ENCODE results near the gene GAB4. TPM values are rescaled to one million over a fixed set of nuclear protein-coding genes. Genes with fewer than 3 reads are reported as not detected.

Gene GAB4
- total RNA-seq, 1 donor from 2014 or later: not detected

DNA sequence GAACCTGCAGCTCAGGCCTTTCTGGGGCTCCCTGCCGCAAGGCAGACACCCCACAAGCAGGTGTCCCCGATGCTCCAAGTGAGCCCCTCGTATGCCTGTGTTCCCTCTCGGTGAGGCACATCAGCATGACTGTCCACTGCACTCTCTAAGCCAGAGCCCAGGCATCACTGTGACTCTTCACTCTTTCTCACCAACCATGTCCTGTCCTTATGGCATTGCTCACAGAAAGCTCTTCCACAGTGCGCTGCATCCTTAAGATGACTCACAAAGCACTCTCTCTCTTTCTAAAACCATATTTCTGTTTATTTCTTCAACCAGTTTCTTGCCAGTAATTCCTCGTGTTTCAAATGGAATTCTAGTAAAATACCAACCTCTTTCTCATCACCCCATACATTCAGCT lies 18.1 kb downstream of the GAB4 start:
- FAIRE-seq (no peak), DNase-seq (ENCODE audit: low spot score in 2 of 2) (no peak)

DNA sequence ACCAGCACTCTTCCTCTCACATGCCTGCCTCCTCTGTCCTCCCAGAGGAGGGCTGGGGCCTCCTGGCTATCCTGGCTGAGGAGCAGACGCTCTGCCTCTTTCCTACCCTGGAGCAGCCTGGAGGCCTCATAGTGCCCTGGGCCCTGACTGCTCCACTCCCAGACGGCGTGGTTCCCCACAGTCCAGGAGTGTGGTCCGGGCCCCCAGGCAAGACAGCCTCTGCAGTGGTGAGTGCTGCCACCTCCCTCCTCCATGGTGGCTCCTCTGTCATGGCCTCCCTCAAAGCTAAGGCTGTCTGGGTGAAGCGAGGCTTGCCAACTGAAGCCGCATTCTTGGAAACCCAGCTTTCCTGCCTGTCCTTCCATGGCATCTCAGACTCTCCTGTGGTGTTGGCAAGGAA lies 19.8 kb downstream of the GAB4 start:
- no peak for DNase-seq (ENCODE audit: low spot score in 2 of 2)
- no peak for FAIRE-seq

DNA sequence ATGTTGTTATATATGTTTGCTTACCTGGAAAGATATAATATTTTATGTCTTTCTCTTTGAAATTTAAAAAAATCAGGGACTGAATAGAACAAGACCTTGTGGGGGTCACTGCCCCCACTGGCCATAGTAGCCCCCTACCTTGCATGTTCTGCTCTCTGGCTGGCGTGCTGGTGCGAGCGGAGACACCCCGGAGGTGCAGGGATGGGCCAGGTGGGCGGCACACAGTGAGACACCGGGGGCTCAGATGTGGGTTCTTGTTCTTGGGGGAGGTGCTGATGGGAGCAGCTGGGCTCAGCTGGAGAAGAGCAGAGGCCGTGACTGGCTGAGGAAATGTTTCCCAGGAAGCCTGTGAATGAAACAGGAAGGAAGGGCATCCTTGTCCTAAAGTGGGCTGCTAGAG lies 20.2 kb downstream of the GAB4 start:
- no peak for FAIRE-seq
- no peak for DNase-seq (ENCODE audit: low spot score in 2 of 2)

DNA sequence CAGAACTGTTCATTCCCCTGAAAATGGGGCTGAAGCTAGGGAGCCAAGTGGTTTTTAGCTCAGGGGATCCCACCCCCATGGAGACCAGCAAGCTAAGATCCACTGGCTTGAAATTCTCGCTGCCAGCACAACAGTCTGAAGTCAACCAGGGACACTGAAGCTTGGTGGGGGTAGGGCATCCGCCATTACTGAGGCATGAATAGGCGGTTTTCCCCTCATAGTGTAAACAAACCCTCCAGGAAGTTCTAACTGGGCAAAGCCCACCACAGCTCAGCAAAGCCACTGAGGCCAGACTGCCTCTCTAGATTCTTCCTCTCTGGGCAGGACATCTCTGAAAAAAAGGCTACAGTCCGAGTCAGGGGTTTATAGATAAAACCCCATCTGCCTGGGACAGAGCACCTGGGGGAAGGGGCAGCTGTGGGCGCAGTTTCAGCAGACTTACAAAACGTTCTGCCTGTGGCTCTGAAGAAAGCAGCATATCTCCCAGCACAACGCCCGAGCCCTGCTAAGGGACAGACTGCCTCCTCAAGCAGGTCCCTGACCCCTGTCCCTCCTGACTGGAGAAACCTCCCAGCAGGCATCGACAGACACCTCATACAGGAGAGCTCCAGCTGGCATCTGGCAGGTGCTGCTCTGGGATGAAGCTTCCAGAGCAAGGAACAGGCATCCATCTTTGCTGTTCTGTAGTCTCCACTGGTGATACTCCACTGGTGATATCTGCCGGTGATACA lies 32.7 kb downstream of the GAB4 start:
- DNase-seq (ENCODE audit: low spot score in 2 of 2): no peak

DNA sequence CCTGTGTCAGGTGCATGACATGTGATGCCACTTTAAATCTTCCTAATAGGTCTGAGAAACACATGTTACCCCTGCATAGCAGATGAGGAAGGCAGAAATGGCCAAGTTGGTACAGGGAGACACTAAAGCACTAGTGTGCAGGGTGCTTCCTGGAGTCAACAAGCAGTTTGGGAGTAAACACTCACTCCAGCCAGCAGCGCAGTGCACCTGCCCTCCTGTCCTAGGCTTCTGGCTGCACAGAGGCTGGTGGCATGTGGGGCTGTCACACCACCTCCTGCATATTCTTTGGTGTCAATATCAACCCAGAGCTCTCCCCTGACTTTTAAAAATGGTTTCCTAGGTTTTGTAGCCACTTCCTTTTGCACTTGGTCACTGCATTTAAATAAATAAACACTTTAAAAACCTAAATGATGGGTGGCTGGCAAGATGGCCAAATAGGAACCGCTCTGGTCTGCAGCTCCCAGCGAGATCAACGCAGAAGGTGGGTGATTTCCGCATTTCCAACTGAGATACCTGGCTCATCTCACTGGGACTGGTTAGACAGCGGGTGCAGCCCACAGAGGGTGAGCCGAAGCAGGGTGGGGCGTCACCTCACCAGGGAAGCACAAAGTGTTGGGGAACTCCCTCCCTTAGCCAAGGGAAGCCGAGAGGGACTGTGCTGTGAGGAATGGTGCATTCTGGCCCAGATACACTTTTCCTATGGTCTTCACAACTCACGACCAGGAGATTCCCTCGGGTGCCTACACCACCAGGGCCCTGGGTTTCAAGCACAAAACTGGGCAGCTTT lies 33.5 kb downstream of the GAB4 start:
- FAIRE-seq (no peak), DNase-seq (ENCODE audit: low spot score in 2 of 2) (no peak)

More for the DNA sequence above, 32.7 kb downstream of the GAB4 start:
- FAIRE-seq: no peak

DNA sequence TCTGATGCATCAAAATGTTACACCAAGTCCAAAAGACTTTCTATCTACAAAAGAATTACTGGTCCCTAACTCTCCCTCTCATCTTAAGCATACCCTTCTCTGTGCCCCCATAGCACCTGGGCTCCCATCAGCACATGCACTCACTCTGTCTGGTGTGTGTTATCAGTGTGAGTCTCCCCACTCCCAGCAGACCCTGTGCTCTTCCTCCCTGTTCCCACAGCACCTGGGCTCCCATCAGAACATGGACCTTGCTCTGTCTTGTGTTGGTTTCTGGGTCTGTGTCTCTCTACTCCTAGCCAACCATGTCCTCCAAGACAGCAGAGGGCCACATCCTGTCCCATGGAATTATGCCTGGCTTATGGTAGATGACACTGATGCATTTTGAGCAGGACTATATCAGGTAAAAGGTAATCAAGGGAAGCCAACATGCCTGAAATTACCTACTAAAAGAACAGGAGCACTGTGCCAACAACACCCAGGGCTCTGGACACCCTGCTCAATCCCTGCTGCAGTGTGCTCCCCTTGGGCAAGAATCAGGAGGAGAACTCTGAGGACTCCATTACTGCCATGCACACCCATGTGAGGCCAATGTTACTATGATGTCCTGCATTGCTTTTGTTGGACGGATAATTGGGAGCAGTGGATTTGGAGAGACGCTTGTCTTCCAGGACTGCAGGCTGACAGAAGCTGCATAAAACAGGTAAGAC lies 34.3 kb downstream of the GAB4 start:
- FAIRE-seq (no peak), DNase-seq (ENCODE audit: low spot score in 2 of 2) (no peak)

DNA sequence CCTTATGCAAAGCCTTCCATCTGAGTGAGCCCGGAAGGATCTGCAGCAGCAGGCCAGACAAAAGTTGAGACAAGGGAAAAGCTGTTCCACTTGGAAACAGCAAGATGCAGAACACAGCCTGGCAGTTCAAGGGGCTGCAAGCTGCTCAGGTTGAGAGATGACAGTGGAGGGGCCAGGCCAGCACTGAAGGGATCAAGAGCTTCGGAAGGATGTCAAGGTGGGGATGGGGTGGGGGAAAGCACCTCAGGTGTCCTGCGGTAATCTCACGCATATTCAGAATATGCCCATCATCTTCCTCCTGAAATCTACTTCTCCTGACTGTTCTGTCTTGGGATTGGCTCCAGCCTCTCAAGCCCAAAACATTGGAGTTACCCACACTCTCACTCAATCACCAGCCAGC lies 35.7 kb downstream of the GAB4 start:
- DNase-seq (ENCODE audit: low spot score in 2 of 2): no peak
- FAIRE-seq: no peak

DNA sequence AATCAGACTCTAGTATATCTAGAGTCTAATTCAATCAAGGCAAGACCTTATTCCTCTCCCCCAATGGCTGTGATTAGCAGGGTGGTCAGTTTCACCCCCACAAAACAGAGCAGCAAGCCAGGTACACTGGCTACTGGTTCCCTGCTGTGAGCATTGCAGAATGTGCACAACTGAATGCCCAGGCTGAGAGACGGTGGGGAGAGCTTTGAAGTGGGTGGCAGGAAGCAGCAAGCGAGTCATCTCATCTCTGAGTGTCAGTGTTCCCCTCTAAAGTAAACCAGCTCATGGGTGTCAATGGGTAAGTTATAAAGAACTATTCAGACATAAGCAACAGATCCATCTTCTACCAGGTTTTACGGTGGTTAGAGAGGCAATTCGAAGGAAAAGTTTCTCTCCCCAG lies 37.6 kb downstream of the GAB4 start:
- FAIRE-seq (no peak), DNase-seq (ENCODE audit: low spot score in 2 of 2) (no peak)

DNA sequence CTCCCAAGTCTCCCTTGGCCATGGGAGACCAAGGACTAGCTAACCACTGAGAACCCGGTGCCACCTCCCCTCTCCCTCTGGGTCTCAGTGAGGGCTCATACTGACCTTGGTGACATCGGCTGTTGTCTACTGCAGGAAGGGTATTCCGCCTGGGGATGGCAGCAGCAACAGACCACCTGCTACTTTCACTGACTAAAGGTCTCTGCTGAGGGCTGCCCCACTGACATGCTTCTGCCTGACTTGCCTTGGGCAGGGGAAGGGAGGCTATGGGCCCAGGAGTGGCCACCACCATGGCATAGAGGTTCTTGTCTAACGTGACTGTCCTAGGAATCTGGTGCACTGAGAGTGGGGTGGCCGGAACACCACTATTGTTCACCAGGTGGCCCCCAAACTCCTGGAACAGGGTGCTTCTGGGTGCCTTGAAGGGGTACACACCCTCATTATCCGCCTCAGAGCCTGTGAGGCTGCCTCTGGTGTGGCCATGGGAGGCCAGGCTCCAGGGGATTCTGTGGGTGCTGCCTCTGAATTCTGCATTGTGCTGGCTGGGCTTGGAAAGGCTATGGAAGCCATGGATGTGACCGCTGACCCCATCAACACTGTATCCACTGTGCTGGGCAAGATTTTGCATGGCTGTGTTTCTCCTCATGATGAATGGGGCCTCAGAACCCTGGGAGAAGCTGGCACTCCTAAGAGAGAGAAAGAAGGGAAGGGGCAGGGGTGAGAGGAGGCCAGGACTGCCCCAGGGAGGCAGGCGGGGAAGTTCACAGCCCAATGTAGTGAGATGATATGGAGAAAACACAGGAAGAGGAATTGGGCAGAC lies 38.3 kb downstream of the GAB4 start:
- FAIRE-seq (no peak), DNase-seq (ENCODE audit: low spot score in 2 of 2) (no peak)

DNA sequence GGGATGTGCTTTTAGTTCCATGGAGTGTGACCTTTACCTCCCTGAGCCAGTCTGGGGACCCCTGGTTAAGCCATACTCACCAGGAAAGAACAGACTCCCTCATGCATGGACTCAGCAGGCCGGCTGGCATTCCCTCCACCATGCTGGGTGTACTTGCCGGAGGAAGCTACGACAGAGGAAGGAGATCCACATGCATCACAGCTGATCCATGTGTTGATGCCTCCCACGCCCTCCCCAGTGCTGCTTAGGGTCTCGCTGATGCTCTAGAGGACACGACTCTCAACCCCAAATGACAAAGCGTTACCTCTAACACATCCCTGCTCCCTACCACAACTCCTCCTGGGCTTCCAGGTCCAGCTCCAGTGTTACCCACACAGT lies 39.8 kb downstream of the GAB4 start:
- no peak for FAIRE-seq
- DNase-seq (ENCODE audit: low spot score in 2 of 2): no peak

DNA sequence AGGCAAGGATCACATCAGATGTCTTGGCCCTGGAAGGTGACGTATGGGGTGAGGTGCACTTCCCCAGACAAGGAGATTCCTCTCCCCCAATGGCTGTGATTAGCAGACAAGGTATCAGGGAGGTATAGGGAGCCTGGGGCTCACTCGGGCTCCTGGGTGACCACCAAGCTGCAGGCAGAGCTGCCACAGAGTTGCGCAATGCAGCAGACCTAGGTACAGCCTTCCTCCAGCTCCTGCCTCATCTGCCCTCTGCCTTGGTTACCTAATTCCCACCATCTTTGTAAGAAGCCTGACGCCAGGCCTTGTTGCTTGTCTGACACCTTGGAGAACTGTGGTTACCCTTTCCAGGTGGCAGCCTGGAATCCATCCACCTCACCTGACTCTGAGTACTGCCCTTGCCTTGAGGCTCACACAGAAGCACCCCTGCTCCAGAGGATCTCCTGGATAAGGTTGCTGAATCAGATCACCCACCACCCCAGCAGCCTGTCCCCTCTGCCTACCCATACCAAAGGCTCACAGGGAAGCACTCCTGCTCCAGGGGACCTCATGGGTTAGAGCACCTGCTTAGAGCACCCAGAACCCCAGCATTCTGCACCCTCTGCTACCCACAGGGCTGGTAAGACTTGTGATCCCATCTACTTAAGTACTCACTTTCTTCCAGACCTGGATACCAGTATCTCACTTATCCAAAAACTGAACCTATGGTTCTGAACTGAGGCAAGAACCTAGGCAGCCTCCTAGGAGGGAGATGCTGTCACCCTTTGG lies 40.4 kb downstream of the GAB4 start:
- FAIRE-seq: no peak
- DNase-seq (ENCODE audit: low spot score in 2 of 2): no peak

DNA sequence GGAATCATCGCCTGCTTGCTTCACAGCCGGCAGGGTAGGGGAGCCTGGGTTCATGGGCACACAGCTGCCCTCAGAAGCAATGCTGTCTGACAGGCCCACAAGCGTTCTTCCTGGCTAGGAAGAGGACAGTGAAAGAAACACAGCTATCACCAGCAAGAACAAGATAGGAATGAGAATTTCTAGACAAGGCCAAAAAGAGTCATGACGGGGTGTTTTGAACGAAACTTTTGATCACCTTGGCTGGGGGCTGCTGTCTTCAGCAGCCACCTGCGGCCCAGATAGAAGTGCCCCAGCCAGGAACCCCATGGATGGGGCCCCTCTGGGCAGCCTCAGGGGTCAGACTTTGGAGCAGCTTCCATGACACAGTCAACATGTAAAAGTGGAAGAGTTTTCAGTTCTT lies 41.8 kb downstream of the GAB4 start:
- FAIRE-seq (no peak), DNase-seq (ENCODE audit: low spot score in 2 of 2) (no peak)

DNA sequence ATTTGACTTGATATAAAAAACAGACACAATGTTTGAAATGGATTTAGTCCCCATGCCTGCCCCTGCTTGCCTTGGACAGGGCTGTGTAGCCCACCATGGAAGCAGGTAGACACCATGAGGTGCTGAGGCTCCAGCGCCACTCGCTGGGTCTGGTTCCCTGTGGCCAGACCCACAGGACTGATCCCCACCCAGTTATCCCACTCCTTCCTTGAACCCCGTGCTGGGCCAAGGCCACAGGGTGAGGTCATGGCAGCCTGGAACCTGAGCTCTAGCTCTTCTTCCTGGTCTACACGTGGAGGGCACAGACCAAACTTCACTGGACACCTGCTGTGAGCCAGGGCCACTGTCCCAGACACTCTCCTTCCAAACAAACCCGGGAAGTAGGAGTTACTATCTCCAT lies 42.5 kb downstream of the GAB4 start:
- FAIRE-seq: no peak

DNA sequence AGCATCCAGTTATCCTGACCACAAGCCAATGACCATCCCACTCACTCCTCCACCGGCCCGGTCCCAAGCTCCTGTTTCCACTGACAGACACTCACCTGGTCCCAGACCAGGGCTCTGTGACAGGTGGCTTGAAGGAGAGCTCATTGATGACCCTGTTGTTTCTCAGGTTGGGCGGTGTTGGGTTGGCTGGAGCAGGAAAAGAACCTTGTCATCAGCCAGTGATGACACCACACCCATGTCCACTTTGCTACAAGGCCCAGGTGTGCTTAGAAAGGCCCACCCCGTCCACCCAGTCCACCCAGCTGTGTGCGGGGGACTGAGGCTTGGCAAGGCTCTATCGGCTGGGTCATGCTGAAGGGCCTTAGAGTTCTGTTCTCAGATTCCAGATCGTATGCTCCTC lies 42.9 kb downstream of the GAB4 start:
- no peak for DNase-seq (ENCODE audit: low spot score in 2 of 2)
- no peak for FAIRE-seq

More for the DNA sequence above, 42.5 kb downstream of the GAB4 start:
- no peak for DNase-seq (ENCODE audit: low spot score in 2 of 2)

DNA sequence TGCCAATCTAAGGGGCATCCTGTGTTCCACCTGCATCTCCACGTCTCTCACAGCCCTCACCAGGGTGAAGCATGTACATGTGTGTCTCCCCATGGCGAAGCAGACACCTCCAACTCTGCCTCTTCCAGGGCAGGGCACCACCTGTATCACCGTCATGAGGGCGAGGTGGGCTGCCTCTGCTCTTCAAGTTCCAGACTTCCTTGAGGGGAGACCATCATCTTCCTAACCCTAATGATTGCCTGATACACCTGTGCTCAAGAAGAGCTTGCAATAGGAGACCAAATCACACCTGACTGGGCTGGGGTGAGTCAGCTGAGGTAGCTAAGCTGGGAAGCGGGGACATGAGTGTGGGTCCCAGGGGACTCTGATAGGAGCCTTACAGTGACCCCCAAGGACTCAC lies 43.7 kb downstream of the GAB4 start:
- FAIRE-seq: no peak

DNA sequence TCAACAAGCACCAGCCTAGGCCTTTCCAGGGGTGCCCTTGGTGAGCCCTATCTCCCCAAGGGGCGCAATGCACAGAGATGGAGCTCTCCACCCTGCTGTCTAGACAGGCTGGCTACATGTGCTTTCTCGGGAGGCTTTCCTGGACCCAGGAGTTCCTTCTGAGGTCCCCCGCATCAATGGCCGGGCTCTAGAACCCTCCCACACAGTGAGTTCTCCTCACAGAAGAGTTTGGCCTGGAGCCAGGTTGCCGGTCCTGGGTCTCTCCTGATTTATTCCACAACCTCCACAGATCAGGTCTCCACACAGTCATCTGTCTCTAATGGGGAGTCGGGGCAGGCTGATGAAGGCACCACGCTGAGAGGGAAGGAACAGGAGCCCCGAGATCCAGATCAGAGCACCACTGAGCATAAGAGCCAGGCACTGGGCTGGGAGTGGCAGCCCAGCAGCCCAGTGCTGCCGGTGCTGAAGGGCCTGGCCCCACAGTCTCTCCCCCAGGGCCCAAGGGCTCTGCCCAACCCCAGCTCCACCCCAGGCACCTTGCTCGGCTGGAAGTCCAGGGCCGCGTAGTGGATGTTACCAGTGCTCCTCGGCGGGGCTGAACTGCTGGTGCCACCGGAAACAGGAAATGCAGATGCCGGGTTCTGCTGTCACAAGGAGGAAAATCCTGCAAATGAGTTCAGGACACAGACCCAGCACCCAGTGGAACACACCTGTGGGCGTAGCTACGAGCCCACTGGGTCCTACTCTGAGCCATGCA lies 44.7 kb downstream of the GAB4 start:
- FAIRE-seq (no peak), DNase-seq (ENCODE audit: low spot score in 2 of 2) (no peak)

More for the DNA sequence above, 43.7 kb downstream of the GAB4 start:
- DNase-seq (ENCODE audit: low spot score in 2 of 2): no peak

DNA sequence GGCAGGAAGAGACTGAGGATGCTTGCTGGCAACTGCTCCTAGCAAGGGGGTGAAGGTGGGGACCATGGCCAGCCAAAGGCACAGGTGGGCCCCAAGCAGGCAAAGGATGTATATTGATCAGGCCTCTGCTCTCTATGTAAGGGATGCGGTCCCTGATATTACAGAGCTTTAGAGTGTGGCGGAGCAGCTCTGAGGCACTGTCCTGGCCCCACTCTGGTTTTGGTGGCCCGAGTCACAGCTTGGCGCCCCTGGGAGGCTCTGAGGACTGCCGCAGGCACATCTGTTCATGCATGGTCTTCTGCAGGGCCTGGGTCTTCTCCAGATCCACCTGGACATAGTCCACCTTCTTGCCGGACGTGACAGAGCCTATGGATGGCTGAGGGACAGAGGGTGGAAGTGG lies 45.5 kb downstream of the GAB4 start:
- FAIRE-seq (no peak), DNase-seq (ENCODE audit: low spot score in 2 of 2) (no peak)

DNA sequence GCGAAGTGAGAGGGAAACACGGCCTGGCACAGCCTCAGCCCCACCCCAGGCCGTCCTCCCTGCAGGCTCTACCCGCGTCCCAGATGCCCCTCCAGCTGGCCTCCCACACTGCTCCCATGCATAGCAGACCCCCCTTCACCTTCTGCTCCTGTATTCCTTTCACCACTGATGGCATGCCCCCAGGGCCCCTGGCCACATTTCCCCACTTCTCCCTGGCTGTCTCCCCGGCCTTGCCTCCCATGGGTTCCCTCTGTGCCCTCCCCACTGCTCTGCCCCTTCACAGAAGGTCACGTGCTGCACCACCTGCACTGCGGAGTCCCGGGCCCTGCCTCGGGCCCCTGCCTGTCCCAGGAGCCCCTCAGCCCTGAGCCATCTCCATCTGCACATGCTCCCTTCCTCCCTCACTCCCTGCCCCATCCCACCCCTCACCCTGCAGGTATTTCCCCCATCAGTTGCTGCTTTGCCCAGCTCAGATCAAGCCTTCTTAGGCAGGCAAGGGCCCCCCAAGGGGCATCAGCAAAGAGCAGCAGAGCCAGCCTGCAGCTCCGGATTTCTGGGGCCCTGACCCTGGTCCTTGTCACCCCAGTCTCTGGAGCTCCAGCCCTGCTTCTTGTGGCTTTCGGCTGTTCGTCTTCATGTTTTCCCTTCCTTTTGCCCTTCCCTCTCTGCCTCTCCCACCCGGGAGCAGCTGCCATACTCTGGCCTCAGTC lies 46.4 kb downstream of the GAB4 start:
- FAIRE-seq: no peak

DNA sequence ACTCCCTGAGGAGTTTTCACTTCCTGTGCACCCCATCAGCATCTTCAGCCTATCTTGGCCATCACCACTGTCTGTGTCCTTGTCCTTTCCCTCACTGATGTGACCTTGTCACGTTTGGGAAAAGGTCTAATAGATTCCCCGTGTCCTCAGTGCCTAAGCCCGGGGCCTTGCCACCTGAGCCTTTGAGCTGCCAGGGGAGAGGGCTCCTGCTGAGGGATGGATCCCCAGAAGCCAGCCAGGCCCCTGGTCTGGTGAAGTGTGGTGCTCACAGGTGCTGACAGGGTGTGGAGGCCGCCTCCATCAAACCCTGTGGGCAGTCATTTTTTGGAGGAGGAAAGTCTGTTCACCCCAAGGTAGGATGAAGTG lies 47.2 kb downstream of the GAB4 start:
- no peak for FAIRE-seq
- DNase-seq (ENCODE audit: low spot score in 2 of 2): no peak

More for the DNA sequence above, 46.4 kb downstream of the GAB4 start:
- no peak for DNase-seq (ENCODE audit: low spot score in 2 of 2)
